CD1c-positive myeloid dendritic cell (primary cell): Measurements from ENCODE around the gene IVL.

Source experiments
- DNase-seq: peaks from one replicate; pipeline ENCODE4 v3.0.0-alpha.2; 2016; ENCODE audit errors: extremely low spot score

IVL gene

GRCh38 chr1:152907686-152908601 lies at the start of gene IVL:
Gene IVL, plus strand, starts transcription at chr1:152908546. Its CDS starts 1,252 bp downstream, at chr1:152909798.
- DNase-seq: no peak

- DNase-seq: no peak
Measured at GRCh38 chr1:152859696-152860095, 48.6 kb upstream of the IVL start, which contains the start of gene LCE7A. Gene LCE7A, plus strand, starts transcription at chr1:152859996. Its CDS starts 702 bp downstream, at chr1:152860698.

GRCh38 chr1:152860129-152860528 lies 48.2 kb upstream of the IVL start:
- no peak for DNase-seq

- no peak for DNase-seq
Measured at GRCh38 chr1:152861374-152861773, 47.0 kb upstream of the IVL start.

GRCh38 chr1:152864443-152864842 lies 43.9 kb upstream of the IVL start:
- DNase-seq: no peak

- DNase-seq: no peak
Measured at GRCh38 chr1:152866321-152866720, 42.0 kb upstream of the IVL start.

- DNase-seq: peak; percentile 66
Measured at GRCh38 chr1:152869808-152870419, 38.4 kb upstream of the IVL start.

GRCh38 chr1:152870831-152871730 lies 37.3 kb upstream of the IVL start:
- peak; percentile 28 for DNase-seq

- DNase-seq: no peak
Measured at GRCh38 chr1:152871731-152872126, 36.6 kb upstream of the IVL start.

- no peak for DNase-seq
Measured at GRCh38 chr1:152873495-152873894, 34.9 kb upstream of the IVL start.

- DNase-seq: no peak
Measured at GRCh38 chr1:152876827-152877226, 31.5 kb upstream of the IVL start.

GRCh38 chr1:152878042-152878441 lies 30.3 kb upstream of the IVL start, which contains the start of gene SMCP:
Gene SMCP, plus strand, starts transcription at chr1:152878322. Its CDS starts 6,101 bp downstream, at chr1:152884423.
- DNase-seq: peak; percentile 9

- no peak for DNase-seq
Measured at GRCh38 chr1:152879559-152880198, 28.7 kb upstream of the IVL start.

- no peak for DNase-seq
Measured at GRCh38 chr1:152880316-152880715, 28.0 kb upstream of the IVL start.

- no peak for DNase-seq
Measured at GRCh38 chr1:152880907-152881306, 27.4 kb upstream of the IVL start.

GRCh38 chr1:152884085-152884484 lies 24.3 kb upstream of the IVL start:
- no peak for DNase-seq

GRCh38 chr1:152884506-152884905 lies 23.8 kb upstream of the IVL start:
- DNase-seq: no peak

GRCh38 chr1:152884966-152885624 lies 23.3 kb upstream of the IVL start:
- no peak for DNase-seq

- DNase-seq: no peak
Measured at GRCh38 chr1:152886085-152886484, 22.3 kb upstream of the IVL start.

GRCh38 chr1:152886758-152887409 lies 21.5 kb upstream of the IVL start:
- DNase-seq: no peak
